ENCODE measurements around the gene STOML2.
A peak's percentile ranks its signal among the peaks of the same experiment; 100 is the strongest.
"Not testable (repeated sequence)": the region's sequence is repeated elsewhere in the genome, so short reads cannot be mapped to it uniquely, and the experiment has no call there.

Gene STOML2

DNA sequence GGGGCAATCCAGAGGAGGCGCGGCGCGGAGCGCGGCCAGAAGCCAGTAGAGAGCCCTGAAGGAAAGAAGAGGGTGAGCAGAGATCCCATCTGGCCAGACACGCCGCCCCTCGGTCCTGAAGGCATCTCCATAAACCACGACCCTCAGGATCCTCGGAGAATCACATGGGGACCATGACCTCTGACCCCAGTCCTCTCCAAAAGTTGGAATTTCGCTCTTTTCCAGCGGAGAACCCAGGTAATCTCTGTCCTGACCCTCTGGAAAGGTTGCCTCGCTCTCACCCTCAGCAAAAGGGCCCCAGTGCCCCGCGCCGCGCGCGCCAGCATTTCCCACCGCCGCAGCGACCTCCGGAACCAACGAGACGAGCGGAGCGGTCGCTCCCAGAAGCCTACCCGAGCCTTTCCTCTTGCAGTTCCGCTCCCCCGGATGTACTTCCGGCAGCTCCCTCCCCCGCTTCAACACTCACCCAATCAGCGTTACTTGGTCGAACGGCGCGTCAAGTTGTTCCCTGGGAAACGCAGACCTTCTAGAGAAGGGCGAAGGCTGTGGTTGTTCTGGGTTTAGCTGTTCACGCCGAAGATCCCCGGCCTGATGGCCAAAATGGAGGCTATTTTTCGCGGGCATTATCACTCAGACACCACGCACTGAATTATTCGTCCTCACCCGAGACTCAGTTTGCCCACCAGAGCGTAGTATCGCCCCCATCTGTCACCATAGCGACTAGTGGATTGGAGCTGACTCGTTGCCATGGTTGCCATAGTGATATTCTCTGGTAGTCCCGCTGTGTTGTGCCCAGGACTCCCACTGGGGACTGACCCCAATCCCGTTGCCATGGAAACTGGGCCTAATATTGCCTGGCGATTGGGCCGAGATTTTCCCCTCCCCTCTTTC is at the start of gene STOML2:
STOML2 (minus strand) TSS at position 363 of the 891 bp plus-strand sequence; CDS start at position 326, 37 bp downstream.
- DNase-seq (ENCODE audit: low read depth, low spot score), result peak; percentile 73
- TF ChIP-seq CTCF (IDR thresholded peaks at IDR 0.05; ENCODE audit: insufficient read depth, low read length, missing control alignments), result no peak
- ChIA-PET POLR2A (interaction anchor here (1.1 to 1.3 kb wide), 5 partner anchors 9 to 436 kb away, joined by 4 to 13 read pairs (median 10); partner anchors contain the start of genes FANCG and VCP), CTCF (interaction anchor here (0.6 to 15.9 kb wide), 11 partner anchors 7 to 374 kb away, joined by 3 to 162 read pairs (median 6); partner anchors contain the start of genes ATOSB, FANCG and PIGO)
- H3K4me3 ChIP-seq (ENCODE audit: low read depth, low read length), result peak within 1 kb of the TSS; percentile 65

- POLR2A ChIA-PET; H3K4me3 ChIP-seq (ENCODE audit: low read depth, low read length); DNase-seq (ENCODE audit: low read depth, low spot score); CTCF ChIA-PET: not testable (repeated sequence)
Observed at GRCh38 chr9:35147941-35148563, 45.1 kb upstream of the STOML2 start.

- ChIA-PET CTCF (no interaction called here), POLR2A (no interaction called here)
- TF ChIP-seq CTCF (IDR thresholded peaks at IDR 0.05; ENCODE audit: insufficient read depth, low read length, missing control alignments), result no peak
- no peak for DNase-seq (ENCODE audit: low read depth, low spot score)
- H3K4me3 ChIP-seq (ENCODE audit: low read depth, low read length), result no peak overlapping the region
Observed at GRCh38 chr9:35142037-35142436, 39.1 kb upstream of the STOML2 start.

- ChIA-PET CTCF (no interaction called here), POLR2A (no interaction called here)
- no peak for TF ChIP-seq CTCF (IDR thresholded peaks at IDR 0.05; ENCODE audit: insufficient read depth, low read length, missing control alignments)
- DNase-seq (ENCODE audit: low read depth, low spot score), result no peak
- H3K4me3 ChIP-seq (ENCODE audit: low read depth, low read length), result no peak overlapping the region
Observed at GRCh38 chr9:35140093-35140492, 37.2 kb upstream of the STOML2 start.

DNA sequence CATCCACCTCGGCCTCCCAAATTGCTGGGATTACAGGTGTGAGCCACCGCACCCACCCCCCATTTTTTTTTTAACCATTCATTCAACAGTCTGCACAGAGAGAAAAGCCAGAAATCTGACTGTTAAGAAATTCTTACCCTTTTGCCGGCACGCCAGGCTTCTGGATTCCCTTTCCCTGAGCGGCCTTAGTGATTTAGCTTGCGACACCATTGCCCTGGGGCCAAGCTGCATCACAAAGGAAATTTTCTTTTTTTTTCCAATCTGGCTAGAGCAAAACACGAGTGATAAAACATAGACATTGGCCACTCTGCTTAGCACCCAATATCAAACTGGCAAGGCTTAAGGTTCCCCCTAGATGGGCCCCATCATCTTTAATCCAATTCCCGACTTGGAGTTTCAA is 33.9 kb upstream of the STOML2 start:
- ChIA-PET CTCF (no interaction called here), POLR2A (no interaction called here)
- DNase-seq (ENCODE audit: low read depth, low spot score), result no peak
- TF ChIP-seq CTCF (IDR thresholded peaks at IDR 0.05; ENCODE audit: insufficient read depth, low read length, missing control alignments), result no peak
- H3K4me3 ChIP-seq (ENCODE audit: low read depth, low read length), result no peak overlapping the region

- POLR2A ChIA-PET, result no interaction called here
- DNase-seq (ENCODE audit: low read depth, low spot score), result no peak
- no peak overlapping the region for H3K4me3 ChIP-seq (ENCODE audit: low read depth, low read length)
- CTCF ChIA-PET, result interaction anchor here (0.9 to 1.3 kb wide), 2 partner anchors 10 to 19 kb away, joined by 3 to 6 read pairs; no protein-coding TSS in a partner anchor
- no peak for TF ChIP-seq CTCF (IDR thresholded peaks at IDR 0.05; ENCODE audit: insufficient read depth, low read length, missing control alignments)
Observed at GRCh38 chr9:35135988-35136387, 33.1 kb upstream of the STOML2 start.
